Endothelial cell of umbilical vein (primary cell): ENCODE data around the gene FRMD4A. TPM values are rescaled to one million over a fixed set of nuclear protein-coding genes. Genes with fewer than 3 reads are reported as not detected.

Experiments used
- BruUV-seq: library from RNA; stranded (reverse); fragments of 400-500 nt; replicated peaks from 2 replicates; lab custom pipeline; 2021; lab: Mats Ljungman, UMichigan
- CTCF ChIA-PET: fragments of 300-600, 350-600 bp; sonication (Branson Sonifier 250); formaldehyde crosslinking; loops from one replicate; lab custom pipeline; 2021; ENCODE audit warnings: antibody characterized with exemption, inconsistent platforms; lab: Charles Lee
- POLR2A ChIA-PET: fragments of 300-600, 350-600 bp; sonication (Branson Sonifier 250); formaldehyde crosslinking; loops from one replicate; lab custom pipeline; 2021; ENCODE audit warnings: antibody characterized with exemption, inconsistent platforms; lab: Charles Lee
- DNase-seq: peaks from one replicate; pipeline ENCODE4 v3.0.0-alpha.2; 2011; ENCODE audit warnings: low read depth, low spot score
- FAIRE-seq: peaks from 2 replicates; lab custom pipeline; 2011; peaks lifted over from hg19 to GRCh38; lab: Jason Lieb, UNC
- H2AFZ ChIP-seq: 2 replicates; pipeline ENCODE4 v1.6.0; 2012; ENCODE audit warnings: low read depth, low read length, control low read depth, inconsistent platforms
- H3K27ac ChIP-seq: 2 replicates; pipeline ENCODE4 v1.5.1; 2011; ENCODE audit warnings: low read depth, mild to moderate bottlenecking, control low read depth, low read length, moderate library complexity; ENCODE audit not compliant: insufficient read depth
- H3K27me3 ChIP-seq, 2 experiments: 2 replicates each; pipeline versions ENCODE4 v1.6.0 to v1.6.1; 2011; ENCODE audit warnings: low read length in 2 of 2, mixed read lengths in 1 of 2; ENCODE audit not compliant: control insufficient read depth in 2 of 2, insufficient read depth in 2 of 2
- H3K36me3 ChIP-seq, 2 experiments: 2 replicates in 1 of 2; 3 replicates in 1 of 2; pipeline ENCODE4 v1.5.1; 2011; ENCODE audit warnings: low read length in 2 of 2, mild to moderate bottlenecking in 1 of 2, moderate library complexity in 1 of 2; ENCODE audit not compliant: control insufficient read depth in 2 of 2, insufficient read depth in 2 of 2; ENCODE audit errors: extremely low read depth in 1 of 2
- H3K4me1 ChIP-seq: 3 replicates; pipeline ENCODE4 v1.5.1; 2011; ENCODE audit warnings: mild to moderate bottlenecking, low read length; ENCODE audit not compliant: control insufficient read depth, insufficient read depth; ENCODE audit errors: extremely low read depth
- H3K4me2 ChIP-seq: 2 replicates; pipeline ENCODE4 v1.6.1; 2011; ENCODE audit warnings: low read length, control low read depth, mixed read lengths; ENCODE audit not compliant: insufficient read depth
- H3K4me3 ChIP-seq, 3 experiments: fragments of 200-600 bp in 1 of 3; sonication (generic), shearing (Covaris generic) in 1 of 3; replicated peaks in 1 of 3; 2 replicates each; pipeline ENCODE4 v1.5.1; 2011 to 2016; ENCODE audit warnings: control low read depth in 3 of 3, low read length in 3 of 3, mild to moderate bottlenecking in 2 of 3, inconsistent platforms in 1 of 3, low read depth in 1 of 3, moderate library complexity in 1 of 3; ENCODE audit not compliant: insufficient read depth in 1 of 3
- H3K79me2 ChIP-seq: 2 replicates; pipeline ENCODE4 v1.6.0; 2012; ENCODE audit warnings: low read length, inconsistent platforms; ENCODE audit not compliant: control insufficient read depth, insufficient read depth
- H3K9ac ChIP-seq: replicated peaks from 2 replicates; pipeline ENCODE3; 2011; ENCODE audit warnings: low read length, control low read depth; ENCODE audit not compliant: insufficient read depth; ENCODE audit errors: extremely low read depth
- H3K9me1 ChIP-seq: replicated peaks from 3 replicates; pipeline ENCODE4 v1.6.0; 2011; ENCODE audit warnings: mild to moderate bottlenecking, low read length; ENCODE audit not compliant: control insufficient read depth, insufficient read depth; ENCODE audit errors: extremely low read depth
- H3K9me3 ChIP-seq: replicated peaks from 2 replicates; pipeline ENCODE4 v1.5.1; 2012; ENCODE audit warnings: low read length, inconsistent platforms; ENCODE audit not compliant: control insufficient read depth, insufficient read depth
- H4K20me1 ChIP-seq: replicated peaks from 2 replicates; pipeline ENCODE3; 2011; ENCODE audit warnings: mild to moderate bottlenecking, low read length; ENCODE audit not compliant: control insufficient read depth, insufficient read depth; ENCODE audit errors: extremely low read depth
- EZH2 ChIP-seq: IDR thresholded peaks from 2 replicates; pipeline ENCODE4 v1.6.1; 2012; ENCODE audit warnings: borderline replicate concordance, low read depth, mild to moderate bottlenecking, moderate library complexity, low read length, inconsistent platforms; ENCODE audit not compliant: severe bottlenecking
- FOS ChIP-seq: IDR thresholded peaks from 2 replicates; pipeline ENCODE4 v1.6.1; 2011; ENCODE audit warnings: mild to moderate bottlenecking, low read length, moderate library complexity, borderline replicate concordance; ENCODE audit not compliant: insufficient read depth
- GATA2 ChIP-seq: IDR thresholded peaks from 2 replicates; pipeline ENCODE4 v1.7.0; 2011; ENCODE audit warnings: low read depth, mild to moderate bottlenecking, moderate library complexity, mixed read lengths, low read length; ENCODE audit not compliant: insufficient read length, insufficient read depth
- MAX ChIP-seq: IDR thresholded peaks from 2 replicates; pipeline ENCODE4 v1.6.1; 2011; ENCODE audit not compliant: insufficient read depth, insufficient read length
- POLR2A ChIP-seq: IDR thresholded peaks from 2 replicates; pipeline ENCODE4 v1.6.1; 2012; ENCODE audit warnings: low read depth, mild to moderate bottlenecking, control low read depth, low read length
- POLR2AphosphoS5 ChIP-seq: IDR thresholded peaks from 2 replicates; pipeline ENCODE4 v1.6.1; 2012; ENCODE audit warnings: low read depth, mild to moderate bottlenecking, control low read depth, low read length, moderate library complexity; ENCODE audit not compliant: insufficient read depth
- dilution Hi-C: fragments of 300-500 bp; cut with MboI; formaldehyde crosslinking; loops from one replicate; pipeline ENCODE4 v1.15.0; 2019; ENCODE audit warnings: low sequenced_read_pairs; ENCODE audit not compliant: extremely low pct_ligation_motif_present
- intact Hi-C: fragments of 100-400 bp; cut with micrococcal nuclease; formaldehyde crosslinking; loops from one replicate; pipeline ENCODE4 v1.10.0; 2022
- polyA plus RNA-seq, 4 experiments: library from polyadenylated mRNA; depleted of rRNA in 3 of 4; stranded (reverse) in 3 of 4; unstranded in 1 of 4; fragments of >200 nt; gene quantifications; 2 replicates each; pipeline versions ENCODE4 v1.2.1 to v1.2.3, GENCODE V29; 2011 to 2012; ENCODE audit warnings: missing spikeins in 1 of 4
- total RNA-seq: library from RNA; stranded (reverse); gene quantifications from 2 replicates; pipeline ENCODE4 v1.2.3, GENCODE V29; 2021
- TF ChIP-seq, protein P1 (sequence below), 2 donors: IDR thresholded peaks; 1 replicate in 1 of 2; 2 replicates in 1 of 2; pipeline ENCODE4 v1.5.1; 2011; ENCODE audit warnings: low read length in 2 of 2, mild to moderate bottlenecking in 2 of 2, moderate library complexity in 2 of 2, control low read depth in 1 of 2, inconsistent platforms in 1 of 2, low read depth in 1 of 2; ENCODE audit not compliant: insufficient read depth in 1 of 2; ENCODE audit errors: extremely low read depth in 1 of 2

The FRMD4A gene
- total and polyA plus RNA-seq, 2 donors (not counting 3 experiments of a cell fraction or from before 2014, with no cell fraction given), result 123 to 148 TPM

DNA sequence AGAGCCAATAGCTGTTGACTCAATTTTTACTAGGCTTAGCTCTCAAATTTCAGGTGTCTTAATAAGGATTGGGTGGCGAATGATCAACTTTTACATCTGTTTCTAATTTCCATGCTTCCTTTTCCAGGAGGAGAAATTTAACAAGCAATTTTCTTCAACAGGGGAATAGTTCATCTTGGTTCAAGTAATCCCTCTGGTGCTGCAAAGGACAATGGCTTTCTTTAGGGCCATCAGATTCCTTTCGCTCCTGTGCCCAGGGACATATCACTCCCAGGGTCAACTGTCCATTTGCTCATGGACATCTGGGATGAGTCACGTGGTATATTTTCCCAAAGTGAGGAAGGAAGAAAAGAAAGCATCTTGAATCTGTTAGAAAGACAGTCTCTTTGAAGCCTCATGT, 313.3 kb downstream of the FRMD4A start:
- intact Hi-C loops, result no loop called here
- H3K9me1 ChIP-seq, result no peaks in the 10 kb centered on the region
- DNase-seq (no peak), FAIRE-seq (no peak)
- BruUV-seq, result no TSS peak
- no peaks in the 10 kb centered on the region for H4K20me1 ChIP-seq
- H3K79me2 ChIP-seq, result no peaks in the 10 kb centered on the region
- H3K4me2 ChIP-seq, result no peak overlapping the region
- no peak overlapping the region for H3K9ac ChIP-seq
- peaks cover 0 to 2% of the 10 kb centered on the region in 2 experiments for H3K27me3 ChIP-seq
- no peak overlapping the region for H3K4me3 ChIP-seq
- POLR2A ChIA-PET, result no interaction called here
- CTCF ChIA-PET, result interaction anchor here (0.6 to 3.3 kb wide), 2 partner anchors 16 to 404 kb away, joined by 3 to 12 read pairs; no protein-coding TSS in a partner anchor
- H3K4me1 ChIP-seq, result peaks cover 10% of the 10 kb centered on the region
- H3K27ac ChIP-seq, result no peak overlapping the region
- H3K9me3 ChIP-seq, result no peaks in the 10 kb centered on the region
- dilution Hi-C loops, result no loop called here
- H3K36me3 ChIP-seq, result no peaks in the 10 kb centered on the region
- H2AFZ ChIP-seq, result no peak overlapping the region
- TF ChIP-seq POLR2A, result no peak
- TF ChIP-seq, protein P1, sequence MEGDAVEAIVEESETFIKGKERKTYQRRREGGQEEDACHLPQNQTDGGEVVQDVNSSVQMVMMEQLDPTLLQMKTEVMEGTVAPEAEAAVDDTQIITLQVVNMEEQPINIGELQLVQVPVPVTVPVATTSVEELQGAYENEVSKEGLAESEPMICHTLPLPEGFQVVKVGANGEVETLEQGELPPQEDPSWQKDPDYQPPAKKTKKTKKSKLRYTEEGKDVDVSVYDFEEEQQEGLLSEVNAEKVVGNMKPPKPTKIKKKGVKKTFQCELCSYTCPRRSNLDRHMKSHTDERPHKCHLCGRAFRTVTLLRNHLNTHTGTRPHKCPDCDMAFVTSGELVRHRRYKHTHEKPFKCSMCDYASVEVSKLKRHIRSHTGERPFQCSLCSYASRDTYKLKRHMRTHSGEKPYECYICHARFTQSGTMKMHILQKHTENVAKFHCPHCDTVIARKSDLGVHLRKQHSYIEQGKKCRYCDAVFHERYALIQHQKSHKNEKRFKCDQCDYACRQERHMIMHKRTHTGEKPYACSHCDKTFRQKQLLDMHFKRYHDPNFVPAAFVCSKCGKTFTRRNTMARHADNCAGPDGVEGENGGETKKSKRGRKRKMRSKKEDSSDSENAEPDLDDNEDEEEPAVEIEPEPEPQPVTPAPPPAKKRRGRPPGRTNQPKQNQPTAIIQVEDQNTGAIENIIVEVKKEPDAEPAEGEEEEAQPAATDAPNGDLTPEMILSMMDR (IDR thresholded peaks at IDR 0.05; ENCODE audit: extremely low read depth in 1 of 2, insufficient read depth in 1 of 2, low read depth in 1 of 2, low read length in 2 of 2), result no peak
- no peak for TF ChIP-seq GATA2
- TF ChIP-seq MAX, result no peak

DNA sequence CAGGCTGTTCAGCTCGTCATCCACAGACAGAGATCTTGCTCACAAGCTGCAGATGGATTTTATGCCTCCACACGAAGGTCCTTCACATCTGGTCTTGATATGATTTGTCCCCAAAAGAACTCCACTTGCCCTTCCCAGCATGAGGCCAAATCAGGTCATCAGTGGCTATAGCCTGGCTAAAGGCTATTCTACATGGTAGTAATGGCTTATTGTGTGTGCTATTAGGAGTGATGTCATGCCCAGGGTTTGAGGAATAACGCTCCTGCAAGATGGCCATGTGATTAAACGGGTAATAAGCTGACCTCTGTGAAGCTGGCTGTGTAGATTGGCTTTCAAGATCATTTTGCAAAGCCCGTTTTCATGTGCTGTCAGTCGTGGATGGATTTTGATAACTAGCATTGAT, 313.8 kb downstream of the FRMD4A start:
- H3K9ac ChIP-seq, result no peak overlapping the region
- H2AFZ ChIP-seq, result no peak overlapping the region
- no peaks in the 10 kb centered on the region for H3K27me3 ChIP-seq
- ChIA-PET CTCF (interaction anchor here (0.6 to 1.5 kb wide), 2 partner anchors 24 to 404 kb away, joined by 3 read pairs; no protein-coding TSS in a partner anchor), POLR2A (no interaction called here)
- no peak overlapping the region for H3K4me3 ChIP-seq
- no peak for FAIRE-seq
- H3K36me3 ChIP-seq, result no peaks in the 10 kb centered on the region
- no peak overlapping the region for H3K27ac ChIP-seq
- H3K9me1 ChIP-seq, result no peaks in the 10 kb centered on the region
- dilution Hi-C loops (no loop called here), intact Hi-C loops (no loop called here)
- H3K9me3 ChIP-seq, result no peaks in the 10 kb centered on the region
- DNase-seq, result no peak
- no TSS peak for BruUV-seq
- H3K79me2 ChIP-seq, result no peaks in the 10 kb centered on the region
- H3K4me2 ChIP-seq, result no peak overlapping the region
- no peaks in the 10 kb centered on the region for H4K20me1 ChIP-seq
- peaks cover 10% of the 10 kb centered on the region for H3K4me1 ChIP-seq
- TF ChIP-seq, protein P1 (IDR thresholded peaks at IDR 0.05; ENCODE audit: extremely low read depth in 1 of 2, insufficient read depth in 1 of 2, low read depth in 1 of 2, low read length in 2 of 2), result no peak
- no peak for TF ChIP-seq EZH2
- TF ChIP-seq POLR2AphosphoS5, result no peak
- no peak for TF ChIP-seq FOS
- no peak for TF ChIP-seq MAX
